Type B pancreatic cell (in vitro differentiated cells): Measurements from ENCODE around the gene TNFAIP8. TPM values are rescaled to one million over a fixed set of nuclear protein-coding genes. Genes with fewer than 3 reads are reported as not detected.

ENCODE experiments used
- DNase-seq: peaks from one replicate; pipeline ENCODE4 v3.0.0; 2021; ENCODE audit warnings: mixed read lengths; ENCODE audit not compliant: unreplicated experiment; ENCODE audit errors: extremely low spot score
- H3K27ac Mint-ChIP-seq: 2 replicates; pipeline ENCODE4 v1.8.0; 2021; ENCODE audit warnings: mild to moderate bottlenecking, mixed read lengths
- H3K27me3 Mint-ChIP-seq: 2 replicates; pipeline ENCODE4 v1.8.0; 2021; ENCODE audit warnings: mixed read lengths
- H3K36me3 Mint-ChIP-seq: 2 replicates; pipeline ENCODE4 v1.8.0; 2021; ENCODE audit warnings: mixed read lengths
- H3K4me1 Mint-ChIP-seq: one replicate; pipeline ENCODE4 v1.8.0; 2021; ENCODE audit warnings: mixed read lengths; ENCODE audit not compliant: unreplicated experiment
- H3K4me3 Mint-ChIP-seq: 2 replicates; pipeline ENCODE4 v1.8.0; 2021; ENCODE audit warnings: mild to moderate bottlenecking, mixed read lengths
- H3K9me3 Mint-ChIP-seq: 2 replicates; pipeline ENCODE4 v1.8.0; 2021; ENCODE audit warnings: mixed read lengths
- total RNA-seq: library from RNA; stranded (reverse); gene quantifications from 2 replicates; pipeline ENCODE4 v1.2.1, GENCODE V29; 2021; ENCODE audit warnings: low replicate concordance
- TF ChIP-seq, protein P1 (sequence below): fragments of 200-600 bp; sonication (generic); conservative IDR thresholded peaks from 2 replicates; pipeline ENCODE4 v1.5.0; 2021; ENCODE audit warnings: antibody characterized with exemption, mild to moderate bottlenecking

Gene TNFAIP8
- total RNA-seq, 1 donor from 2014 or later = 11.8 TPM

DNA sequence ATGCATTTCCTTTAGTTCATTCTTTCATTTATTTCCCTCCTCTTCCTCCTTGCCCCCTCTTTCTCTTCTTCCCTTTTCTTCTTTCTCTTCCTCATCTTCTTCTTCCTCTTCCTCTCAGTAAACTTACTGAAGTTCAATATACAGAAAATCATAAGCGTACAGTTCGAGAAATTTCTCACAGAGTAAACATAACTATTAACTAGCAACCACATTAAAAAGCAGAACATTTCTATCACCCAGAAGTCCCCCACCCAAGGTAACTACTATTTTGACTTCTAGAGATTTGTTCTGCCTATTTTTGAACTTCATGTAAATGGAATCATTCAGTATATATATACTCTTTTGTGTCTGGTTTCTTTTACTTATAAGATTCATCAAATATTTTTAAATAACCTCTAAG lies 48.2 kb downstream of the TNFAIP8 start:
- TF ChIP-seq, protein P1, sequence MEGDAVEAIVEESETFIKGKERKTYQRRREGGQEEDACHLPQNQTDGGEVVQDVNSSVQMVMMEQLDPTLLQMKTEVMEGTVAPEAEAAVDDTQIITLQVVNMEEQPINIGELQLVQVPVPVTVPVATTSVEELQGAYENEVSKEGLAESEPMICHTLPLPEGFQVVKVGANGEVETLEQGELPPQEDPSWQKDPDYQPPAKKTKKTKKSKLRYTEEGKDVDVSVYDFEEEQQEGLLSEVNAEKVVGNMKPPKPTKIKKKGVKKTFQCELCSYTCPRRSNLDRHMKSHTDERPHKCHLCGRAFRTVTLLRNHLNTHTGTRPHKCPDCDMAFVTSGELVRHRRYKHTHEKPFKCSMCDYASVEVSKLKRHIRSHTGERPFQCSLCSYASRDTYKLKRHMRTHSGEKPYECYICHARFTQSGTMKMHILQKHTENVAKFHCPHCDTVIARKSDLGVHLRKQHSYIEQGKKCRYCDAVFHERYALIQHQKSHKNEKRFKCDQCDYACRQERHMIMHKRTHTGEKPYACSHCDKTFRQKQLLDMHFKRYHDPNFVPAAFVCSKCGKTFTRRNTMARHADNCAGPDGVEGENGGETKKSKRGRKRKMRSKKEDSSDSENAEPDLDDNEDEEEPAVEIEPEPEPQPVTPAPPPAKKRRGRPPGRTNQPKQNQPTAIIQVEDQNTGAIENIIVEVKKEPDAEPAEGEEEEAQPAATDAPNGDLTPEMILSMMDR = no peak
- no peak overlapping the region for H3K27ac Mint-ChIP-seq

DNA sequence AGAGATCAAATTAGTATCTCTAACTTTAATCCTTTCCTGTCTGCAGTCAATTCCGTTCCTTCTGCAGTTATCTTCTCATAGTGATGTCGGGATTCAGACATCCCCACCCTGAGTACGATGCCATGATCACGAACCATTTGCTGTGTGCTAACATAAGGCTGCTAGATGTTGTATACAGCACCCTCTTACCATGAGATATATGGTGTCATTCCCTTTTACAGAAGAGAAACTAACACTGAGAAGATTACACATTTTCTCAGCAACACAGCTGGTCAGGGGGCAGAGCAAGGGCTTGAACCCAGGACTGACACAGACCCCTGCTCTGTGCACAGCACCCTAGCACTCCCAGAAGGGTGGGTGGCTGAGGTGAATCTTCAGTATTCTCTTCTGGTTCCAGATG lies 49.6 kb downstream of the TNFAIP8 start:
- no peak for DNase-seq
- TF ChIP-seq, protein P1 = no peak
- peaks cover 3% of the 10 kb centered on the region for H3K27me3 Mint-ChIP-seq
- no peaks in the 10 kb centered on the region for H3K4me1 Mint-ChIP-seq
- H3K36me3 Mint-ChIP-seq = no peaks in the 10 kb centered on the region
- H3K27ac Mint-ChIP-seq = no peak overlapping the region
- no peaks in the 10 kb centered on the region for H3K9me3 Mint-ChIP-seq
- no peak overlapping the region for H3K4me3 Mint-ChIP-seq

More for the DNA sequence above, 48.2 kb downstream of the TNFAIP8 start:
- no peaks in the 10 kb centered on the region for H3K4me1 Mint-ChIP-seq
- H3K27me3 Mint-ChIP-seq = peaks cover 3% of the 10 kb centered on the region
- H3K36me3 Mint-ChIP-seq = no peaks in the 10 kb centered on the region
- no peak overlapping the region for H3K4me3 Mint-ChIP-seq
- no peaks in the 10 kb centered on the region for H3K9me3 Mint-ChIP-seq
- no peak for DNase-seq

DNA sequence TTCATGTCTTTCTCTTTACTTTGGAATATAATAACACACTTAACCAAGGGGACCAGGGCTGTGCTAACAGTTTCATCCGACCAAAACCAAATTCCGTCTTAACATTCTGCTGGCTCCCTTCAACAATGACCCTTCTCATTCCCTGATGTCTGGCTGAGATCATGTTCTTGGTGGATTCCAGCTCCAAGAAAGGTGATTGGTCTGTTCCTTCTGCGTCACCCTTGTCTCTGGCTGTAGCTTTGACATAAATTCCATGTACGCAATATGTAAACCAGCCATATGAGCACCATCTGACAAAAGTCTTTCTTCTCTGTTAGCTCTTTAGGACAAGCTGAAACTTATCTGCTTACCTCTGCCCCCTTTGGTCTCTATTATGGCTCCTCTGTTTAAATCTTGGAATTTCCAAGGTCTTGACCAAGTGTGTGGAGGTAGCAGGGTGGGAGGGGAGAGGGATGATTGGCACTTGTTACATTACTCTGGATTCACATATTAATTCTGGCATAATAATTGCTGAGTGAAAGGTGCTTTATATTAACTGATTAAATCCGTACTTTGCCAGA lies 50.8 kb downstream of the TNFAIP8 start:
- no peaks in the 10 kb centered on the region for H3K36me3 Mint-ChIP-seq

DNA sequence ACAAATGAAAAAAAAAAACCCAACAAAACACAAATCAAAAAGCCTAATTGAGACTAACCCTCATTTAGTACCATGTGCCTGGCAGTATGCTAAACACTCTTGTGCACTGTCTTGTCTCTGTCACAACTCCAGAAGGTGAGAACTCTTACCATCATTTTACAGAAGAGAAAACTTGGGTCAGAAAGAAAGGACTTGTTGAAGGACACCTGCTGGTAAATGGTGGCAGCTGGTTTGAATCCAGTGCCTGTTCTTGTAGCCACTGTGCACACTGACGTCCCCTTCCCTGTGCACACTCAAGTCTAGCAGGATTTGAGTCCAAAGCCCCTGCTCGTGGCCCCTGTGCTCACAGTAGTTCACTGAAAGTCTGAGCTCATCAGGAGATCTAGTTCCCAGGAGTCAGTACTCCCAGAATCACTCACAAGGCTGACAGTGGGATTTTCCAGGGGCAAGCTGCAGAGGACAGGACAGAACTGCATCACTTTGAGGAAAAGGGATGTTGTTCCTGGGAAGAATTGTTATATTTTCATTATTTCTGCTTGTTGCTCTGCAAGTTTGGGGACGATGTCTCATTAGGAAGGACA lies 53.5 kb downstream of the TNFAIP8 start:
- Mint-ChIP-seq H3K36me3 (no peaks in the 10 kb centered on the region), H3K4me1 (peaks cover 12% of the 10 kb centered on the region), H3K9me3 (no peaks in the 10 kb centered on the region), H3K27ac (no peak overlapping the region), H3K27me3 (peaks cover 3% of the 10 kb centered on the region), H3K4me3 (no peak overlapping the region)
- no peak for DNase-seq
- TF ChIP-seq, protein P1 = no peak

More for the DNA sequence above, 50.8 kb downstream of the TNFAIP8 start:
- no peak for DNase-seq
- peaks cover 3% of the 10 kb centered on the region for H3K27me3 Mint-ChIP-seq
- no peaks in the 10 kb centered on the region for H3K9me3 Mint-ChIP-seq
- H3K27ac Mint-ChIP-seq = no peak overlapping the region
- TF ChIP-seq, protein P1 = no peak
- peaks cover 7% of the 10 kb centered on the region for H3K4me1 Mint-ChIP-seq
- no peak overlapping the region for H3K4me3 Mint-ChIP-seq

DNA sequence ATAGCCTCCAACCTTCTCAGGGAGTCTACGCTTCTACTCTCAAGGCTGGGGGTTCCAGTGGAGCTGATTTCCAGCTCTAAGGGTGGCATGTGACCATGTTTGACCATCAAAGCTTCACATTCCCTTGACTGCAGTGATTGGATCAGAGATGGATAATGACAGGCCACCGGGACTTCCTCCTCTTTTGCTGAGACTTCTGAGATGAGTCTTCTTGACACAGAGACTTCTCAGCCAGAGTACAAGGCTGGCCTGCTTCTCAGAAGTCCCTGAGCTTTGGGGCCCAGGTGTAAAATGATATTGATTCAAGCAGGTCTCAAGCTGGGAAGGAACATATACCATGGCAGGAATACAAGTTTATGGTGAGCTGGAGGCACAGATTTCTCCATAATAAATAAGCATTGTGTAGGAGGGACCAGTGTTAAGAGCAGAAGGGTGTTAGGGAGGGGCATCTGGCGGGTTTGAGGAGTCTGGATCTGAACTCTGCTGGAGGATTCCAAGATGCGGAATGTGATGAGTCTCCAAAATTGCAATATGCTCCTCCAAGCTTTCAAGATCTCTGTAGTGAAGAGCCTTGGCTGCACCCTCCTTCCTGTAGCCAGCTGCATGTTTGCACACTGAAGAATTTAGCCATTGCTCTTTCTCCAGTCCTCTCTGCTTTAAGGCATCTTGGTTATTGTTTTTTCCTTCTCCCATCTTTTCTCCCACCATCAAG lies 54.8 kb downstream of the TNFAIP8 start:
- H3K27ac Mint-ChIP-seq = no peak overlapping the region

More for the DNA sequence above, 54.8 kb downstream of the TNFAIP8 start:
- no peak for DNase-seq
- Mint-ChIP-seq H3K4me3 (peak overlapping the region; percentile 49), H3K9me3 (no peaks in the 10 kb centered on the region), H3K4me1 (peaks cover 12% of the 10 kb centered on the region), H3K27me3 (peaks cover 3% of the 10 kb centered on the region), H3K36me3 (no peaks in the 10 kb centered on the region)
- TF ChIP-seq, protein P1 = no peak
